ENCODE results near the gene UBASH3A. TPM values are rescaled to one million over a fixed set of nuclear protein-coding genes. Genes with fewer than 3 reads are reported as not detected.

The UBASH3A gene
- total and polyA plus RNA-seq, 9 donors, result 0.15 to 0.85 (median 0.24) TPM; not detected in 2

- intact Hi-C loops (cut with DNase I), result no loop called here
- Histone ChIP-seq H3K27ac (no peak overlapping the region), H3K27me3 (no peaks in the 10 kb centered on the region), H3K4me3 (no peak overlapping the region), H3K4me1 (ENCODE audit: insufficient read depth) (no peaks in the 10 kb centered on the region), H3K9me3 (no peaks in the 10 kb centered on the region), H3K36me3 (no peaks in the 10 kb centered on the region)
- no peak for DNase-seq
- TF ChIP-seq POLR2A (IDR thresholded peaks at IDR 0.05), result no peak
- no peak for TF ChIP-seq CTCF (IDR thresholded peaks at IDR 0.05)
- no peak for TF ChIP-seq EP300 (IDR thresholded peaks at IDR 0.05)
- 89 to 94% (median 92%) methylated on average over 3 of the region's 3 CpGs for WGBS, 3 donors
These were observed 62.1 kb downstream of the UBASH3A start for GRCh38 chr21:42465803-42466127.

GRCh38 chr21:42466700-42467099 is 63.0 kb downstream of the UBASH3A start:
- no peak for TF ChIP-seq EP300 (IDR thresholded peaks at IDR 0.05)
- TF ChIP-seq POLR2A (IDR thresholded peaks at IDR 0.05), result no peak
- TF ChIP-seq CTCF (IDR thresholded peaks at IDR 0.05), result no peak
- H3K4me1 ChIP-seq (ENCODE audit: insufficient read depth), result no peaks in the 10 kb centered on the region
- H3K27me3 ChIP-seq, result no peaks in the 10 kb centered on the region
- intact Hi-C loops (cut with DNase I), result no loop called here
- H3K27ac ChIP-seq, result no peak overlapping the region
- no peaks in the 10 kb centered on the region for H3K9me3 ChIP-seq
- H3K4me3 ChIP-seq, result no peak overlapping the region
- no peaks in the 10 kb centered on the region for H3K36me3 ChIP-seq
- DNase-seq, result no peak
- WGBS, 3 donors, result 89 to 93% (median 92%) methylated on average over 10 of the region's 10 CpGs

- no peak overlapping the region for H3K27ac ChIP-seq
- H3K4me1 ChIP-seq (ENCODE audit: insufficient read depth), result no peaks in the 10 kb centered on the region
- DNase-seq, result no peak
- intact Hi-C loops (cut with DNase I), result no loop called here
- no peaks in the 10 kb centered on the region for H3K9me3 ChIP-seq
- no peaks in the 10 kb centered on the region for H3K36me3 ChIP-seq
- no peaks in the 10 kb centered on the region for H3K27me3 ChIP-seq
- TF ChIP-seq POLR2A (IDR thresholded peaks at IDR 0.05), result no peak
- TF ChIP-seq EP300 (IDR thresholded peaks at IDR 0.05), result no peak
- TF ChIP-seq CTCF (IDR thresholded peaks at IDR 0.05), result no peak
- WGBS, 3 donors, result 26 to 45% (median 35%) methylated on average over 12 of the region's 12 CpGs
- no peak overlapping the region for H3K4me3 ChIP-seq
These were observed 63.7 kb downstream of the UBASH3A start for GRCh38 chr21:42467140-42467983.

- no peak for DNase-seq
- Histone ChIP-seq H3K4me3 (no peak overlapping the region), H3K9me3 (no peaks in the 10 kb centered on the region), H3K27ac (no peak overlapping the region), H3K4me1 (ENCODE audit: insufficient read depth) (no peaks in the 10 kb centered on the region), H3K36me3 (no peaks in the 10 kb centered on the region), H3K27me3 (no peaks in the 10 kb centered on the region)
- WGBS, 3 donors, result 63 to 86% (median 81%) methylated on average over 6 of the region's 6 CpGs
- intact Hi-C loops (cut with DNase I), result no loop called here
- no peak for TF ChIP-seq CTCF (IDR thresholded peaks at IDR 0.05)
- no peak for TF ChIP-seq POLR2A (IDR thresholded peaks at IDR 0.05)
- TF ChIP-seq EP300 (IDR thresholded peaks at IDR 0.05), result no peak
These were observed 64.9 kb downstream of the UBASH3A start for GRCh38 chr21:42468491-42469131.
